GM19455 (cell line): Measurements from ENCODE around the gene TMX1.

Experiments used
- ATAC-seq: cut with Tn5 transposase; IDR thresholded peaks from one replicate; pipeline ENCODE4 v1.9.1; 2021; ENCODE audit not compliant: unreplicated experiment

Gene TMX1

DNA sequence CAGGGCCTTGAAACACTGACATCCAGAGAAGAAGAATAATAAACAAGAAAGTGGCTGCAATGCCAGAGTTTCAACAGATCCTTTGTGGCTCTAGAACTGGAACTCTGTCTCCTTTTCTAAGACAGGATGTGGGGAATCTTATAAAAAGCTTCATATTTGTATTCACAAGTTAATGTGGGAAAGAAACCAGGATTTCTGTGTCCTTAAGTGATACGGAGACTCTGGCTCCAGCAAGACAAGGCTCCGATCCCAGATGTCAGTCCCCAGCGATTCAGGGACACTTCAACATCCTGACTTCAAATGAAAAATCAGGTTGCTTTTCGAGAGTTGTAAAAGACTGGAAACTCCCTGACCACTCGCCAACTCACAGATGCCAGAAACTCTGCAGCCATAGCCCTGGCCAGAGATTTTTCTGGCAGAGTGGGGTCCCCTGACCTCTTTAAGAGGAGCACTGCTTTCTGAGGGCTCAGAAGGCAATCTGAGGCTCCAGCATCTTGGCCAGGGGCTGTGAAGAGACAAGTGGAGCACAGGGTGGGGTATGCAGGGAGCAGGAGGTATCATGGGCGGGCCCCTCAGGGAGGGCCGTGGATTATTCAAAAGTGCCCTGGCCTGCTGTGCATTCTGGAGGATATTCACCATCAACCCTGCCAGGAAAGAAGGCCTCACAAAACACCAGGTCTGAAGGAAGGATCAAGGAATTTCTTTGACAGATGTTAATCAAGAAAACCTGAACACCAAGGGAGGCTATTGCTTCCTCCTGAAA, 53.3 kb downstream of the TMX1 start:
- ATAC-seq: no peak

DNA sequence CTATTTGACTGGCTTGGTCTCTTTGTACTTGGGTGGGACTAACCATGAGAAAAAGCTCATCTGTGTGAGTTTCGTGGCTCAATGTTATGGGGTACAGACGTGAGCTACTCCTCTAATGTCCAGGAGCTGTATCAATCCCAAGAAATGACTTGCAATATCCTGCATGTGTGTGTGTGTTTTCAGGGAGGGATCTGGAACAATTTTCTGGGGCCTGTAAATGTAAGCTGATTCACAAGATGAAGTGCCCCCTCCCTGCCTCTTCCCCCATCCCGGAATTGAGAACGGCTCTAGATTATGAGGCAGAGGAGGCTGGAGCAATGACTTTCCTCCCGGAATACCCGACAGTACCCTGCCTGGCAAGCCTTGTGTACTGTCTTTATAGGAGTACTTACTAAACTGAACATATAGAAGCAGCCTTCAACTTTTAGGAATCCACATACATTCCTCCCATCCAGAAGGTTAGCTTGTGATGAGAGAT, 53.9 kb downstream of the TMX1 start:
- no peak for ATAC-seq

DNA sequence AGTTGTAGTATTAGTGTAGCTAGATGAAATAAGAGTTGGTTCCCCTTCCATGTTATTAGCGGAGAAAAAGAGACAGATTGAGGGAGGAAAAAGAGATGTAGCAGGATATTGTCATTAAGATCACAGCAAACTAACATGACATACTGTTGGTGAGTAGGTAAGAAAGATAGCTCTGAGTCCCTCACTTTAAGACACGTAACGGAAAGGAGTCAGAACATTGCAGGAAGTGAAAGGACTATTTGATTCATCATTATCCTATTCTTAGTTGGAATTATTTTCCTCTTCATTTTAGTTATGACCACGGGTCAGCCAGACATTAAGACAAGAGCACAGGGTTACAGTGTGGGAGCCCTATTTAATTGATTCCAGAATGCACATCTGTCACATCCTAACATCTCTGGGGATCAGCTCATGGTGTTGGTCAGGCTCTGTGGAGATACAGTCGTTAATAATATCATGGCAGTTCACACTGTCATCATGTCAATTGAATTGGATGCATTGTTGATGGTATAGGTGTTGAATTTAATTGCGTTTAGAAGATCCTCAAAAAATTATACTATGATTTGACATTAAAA, 55.0 kb downstream of the TMX1 start:
- ATAC-seq: no peak

DNA sequence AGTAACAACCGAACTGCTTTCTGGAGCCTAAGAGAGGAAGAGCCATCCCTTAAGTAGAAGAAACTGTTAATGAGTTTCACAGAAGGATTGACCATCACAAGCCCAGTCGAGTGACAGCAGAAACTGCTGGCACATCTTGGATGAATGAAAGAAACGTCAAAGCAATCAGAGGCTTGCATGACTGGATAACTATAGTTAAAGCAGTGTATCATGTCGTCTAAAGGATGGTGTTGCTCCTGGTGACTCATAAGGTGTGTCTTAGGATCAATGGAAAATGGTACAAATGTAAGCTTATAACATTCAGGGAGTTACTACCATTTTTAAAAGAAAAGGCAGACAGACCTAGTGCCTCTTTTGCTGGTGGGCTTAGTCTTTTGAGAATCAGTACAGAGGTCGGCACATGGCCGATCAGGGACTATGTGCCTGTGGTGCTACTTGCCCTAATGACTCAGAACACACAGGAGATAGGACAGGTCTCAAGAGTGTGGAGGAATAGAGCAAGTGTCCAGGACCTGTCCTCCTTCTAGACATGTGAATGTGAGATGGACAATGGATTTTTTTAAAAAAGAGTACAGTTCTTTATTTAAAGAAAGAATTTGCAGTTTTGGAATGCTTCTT, 55.7 kb downstream of the TMX1 start:
- ATAC-seq: no peak

DNA sequence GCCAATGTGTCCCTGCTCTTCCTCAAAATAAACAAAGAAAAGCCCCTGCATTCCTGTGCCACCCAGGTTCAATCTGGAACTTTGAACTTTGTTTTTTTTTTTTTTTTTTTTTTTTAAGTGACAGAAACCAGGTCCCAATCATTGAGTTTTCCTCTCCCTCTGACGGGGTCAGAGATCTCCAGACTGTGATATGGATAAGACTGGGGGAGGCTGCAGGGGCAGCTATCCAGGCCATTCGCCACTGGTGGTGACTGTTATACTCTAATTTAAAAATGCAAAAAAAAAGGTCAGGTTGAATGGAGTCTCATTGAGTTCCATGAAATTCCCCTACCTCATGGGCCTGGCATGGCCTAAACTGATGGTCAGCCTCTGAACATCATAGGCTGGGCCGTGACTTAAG, 57.0 kb downstream of the TMX1 start:
- ATAC-seq: no peak

DNA sequence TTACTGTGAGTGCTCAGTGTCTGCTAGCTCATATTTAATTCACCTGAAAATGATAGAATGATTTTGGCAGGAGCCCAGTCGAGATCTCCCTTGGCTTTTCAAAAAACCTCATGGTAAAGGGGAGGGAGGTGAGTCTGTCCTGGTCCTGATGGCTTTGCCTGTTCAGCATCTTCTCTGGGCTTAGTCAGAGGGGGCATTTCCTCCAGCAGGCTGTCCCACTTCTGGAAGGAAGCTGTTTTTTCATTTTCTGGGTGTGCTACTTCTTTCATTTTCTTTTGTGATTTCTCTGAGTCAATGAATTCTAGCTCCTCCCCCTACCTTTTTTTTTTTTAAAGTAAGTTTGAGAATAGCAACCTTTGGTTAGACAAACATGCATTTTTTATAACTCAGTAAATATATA, 58.8 kb downstream of the TMX1 start:
- peak; percentile 68 for ATAC-seq

DNA sequence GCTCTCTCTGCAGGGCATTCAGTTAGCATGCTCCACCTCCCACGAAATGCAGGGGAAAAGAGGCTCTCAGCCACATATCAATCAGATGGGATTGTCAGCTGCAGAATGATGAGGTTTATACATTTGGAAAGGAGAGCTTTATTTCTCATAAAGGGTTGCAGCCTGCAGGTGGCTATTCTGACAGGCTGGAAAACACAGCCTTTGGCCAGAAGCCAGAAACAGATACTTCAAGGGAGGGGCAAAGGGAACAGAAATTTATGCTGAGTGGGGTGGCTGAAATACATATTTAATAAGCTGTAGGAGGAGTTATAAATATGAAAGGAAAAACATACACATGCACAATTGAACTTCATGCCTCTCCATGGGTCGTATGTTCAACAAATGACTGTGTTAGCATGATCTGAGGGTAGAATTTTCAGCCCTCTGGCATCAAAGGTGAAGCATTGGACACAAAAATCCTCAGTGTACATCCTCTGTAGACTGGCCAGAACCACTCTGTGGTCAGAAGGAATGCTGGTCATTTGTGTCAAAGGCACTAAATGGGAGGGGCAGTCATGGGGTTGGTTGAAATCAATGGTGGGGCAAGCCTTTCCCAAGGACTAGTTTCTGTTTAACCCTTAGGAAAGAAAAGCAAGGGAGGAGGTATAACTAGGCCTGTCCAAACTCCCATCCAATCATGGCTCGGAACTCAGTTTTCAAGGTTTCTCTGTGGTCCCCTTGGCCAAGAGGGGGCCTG, 62.4 kb downstream of the TMX1 start:
- no peak for ATAC-seq

DNA sequence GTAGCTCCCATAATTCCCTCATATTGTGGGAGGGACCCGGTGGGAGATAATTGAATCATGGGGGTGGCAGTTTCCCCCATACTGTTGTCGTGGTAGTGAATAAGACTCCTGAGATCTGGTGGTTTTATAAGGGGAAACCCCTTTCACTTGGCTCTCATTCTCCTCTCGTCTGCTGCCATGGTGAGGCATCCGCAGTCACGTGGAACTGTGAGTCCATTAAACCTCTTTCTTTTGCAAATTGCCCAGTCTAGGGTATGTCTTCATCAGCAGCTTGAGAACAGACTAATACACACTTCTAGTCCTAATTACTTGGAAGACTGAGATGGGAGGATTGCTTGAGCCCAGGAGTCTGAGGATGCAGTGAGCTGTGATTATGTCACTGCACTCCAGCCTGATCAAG, 64.4 kb downstream of the TMX1 start:
- no peak for ATAC-seq

DNA sequence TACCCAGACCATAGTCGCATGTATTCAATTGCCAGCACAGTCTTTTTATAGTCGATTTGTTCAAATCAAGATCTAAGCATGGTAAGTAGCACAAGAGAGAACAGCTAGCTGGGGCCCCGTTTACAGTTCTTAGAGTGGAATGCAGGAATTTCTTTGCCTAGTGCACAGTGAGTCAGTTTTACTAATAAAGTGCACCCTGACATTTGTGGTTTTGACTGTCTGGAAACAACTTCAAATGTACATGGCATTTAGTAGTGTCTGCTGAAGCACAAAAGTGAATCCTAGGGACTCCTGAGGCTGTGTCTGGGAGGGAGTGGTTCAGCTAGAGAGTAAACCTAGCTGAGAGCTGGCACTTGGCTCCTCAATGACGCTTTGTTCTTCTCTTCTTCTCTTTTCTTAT, 64.9 kb downstream of the TMX1 start:
- ATAC-seq: no peak

DNA sequence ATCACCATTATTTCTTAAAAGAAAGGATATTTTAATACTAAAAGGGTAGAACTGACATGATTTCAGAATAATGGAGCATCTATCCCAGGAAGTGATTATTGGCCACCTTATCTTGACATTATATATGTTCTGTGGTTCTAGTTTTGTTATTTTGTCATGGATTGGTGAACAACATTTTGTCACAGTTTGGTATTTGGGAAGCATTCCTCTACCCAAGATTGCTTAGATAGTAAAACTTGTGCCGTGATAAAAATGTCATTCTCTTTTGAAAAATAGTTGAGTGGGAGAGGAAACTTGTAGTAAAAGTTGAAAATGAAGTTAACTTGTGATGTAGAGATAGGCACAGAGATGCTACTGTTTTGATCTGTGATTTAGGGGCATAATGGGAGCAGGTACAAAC, 65.7 kb downstream of the TMX1 start:
- no peak for ATAC-seq
